H1 (cell line): ENCODE data around the gene RNU6-9. TPM values are rescaled to one million over a fixed set of nuclear protein-coding genes. Genes with fewer than 3 reads are reported as not detected.

Experiments used
- BACH1 ChIP-seq: IDR thresholded peaks from 2 replicates; pipeline ENCODE4 v1.6.1; 2012; ENCODE audit warnings: low read length, improper control_type of control experiment
- CTBP2 ChIP-seq: IDR thresholded peaks from 2 replicates; pipeline ENCODE4 v1.7.0; 2011; ENCODE audit warnings: borderline replicate concordance, mild to moderate bottlenecking, moderate library complexity, mixed read lengths, low read length; ENCODE audit not compliant: insufficient read depth, insufficient read length
- JUN ChIP-seq: IDR thresholded peaks from 2 replicates; pipeline ENCODE4 v1.6.1; 2011; ENCODE audit warnings: low read depth, mild to moderate bottlenecking, improper control_type of control experiment, low read length
- MAFK ChIP-seq: IDR thresholded peaks from 2 replicates; pipeline ENCODE4 v1.6.1; 2012; ENCODE audit warnings: low read depth, mild to moderate bottlenecking, improper control_type of control experiment, low read length
- polyA plus RNA-seq, 7 experiments: library from polyadenylated mRNA; depleted of rRNA in 3 of 7; stranded (reverse) in 5 of 7; unstranded in 2 of 7; fragments of >200 nt in 5 of 7; fragments of 200-250 nt in 2 of 7; gene quantifications; 1 replicate in 5 of 7; 2 replicates in 1 of 7; 4 replicates in 1 of 7; pipeline versions ENCODE4 v1.2.1 to v1.2.3, GENCODE V29; 2011 to 2013; ENCODE audit warnings: missing spikeins in 2 of 7, mixed read lengths in 2 of 7
- total RNA-seq: library from RNA; stranded (reverse); fragmentation: NEBNext Ultra II Directional; extraction: Animal tissue kit (Norgen Biotek cat#: 25700); gene quantifications from 2 replicates; pipeline ENCODE4 v1.2.1, GENCODE V29; 2021
- TF ChIP-seq, protein P1 (sequence below), 3 experiments: IDR thresholded peaks; 1 replicate in 2 of 3; 2 replicates in 1 of 3; pipeline versions ENCODE4 v1.5.1 to v1.6.1; 2011; ENCODE audit warnings: low read length in 3 of 3, mild to moderate bottlenecking in 3 of 3, inconsistent platforms in 2 of 3, low read depth in 1 of 3, moderate library complexity in 1 of 3; ENCODE audit not compliant: insufficient read depth in 1 of 3; ENCODE audit errors: control extremely low read depth in 1 of 3
- TF ChIP-seq, protein P2 (sequence below): IDR thresholded peaks from 2 replicates; pipeline ENCODE4 v1.6.1; 2011; ENCODE audit warnings: low read depth, mild to moderate bottlenecking, low read length; ENCODE audit not compliant: insufficient read depth

RNU6-9 gene
- total and polyA plus RNA-seq, 2 of the 8 experiments (the other 6 are each of a cell fraction or from before 2014, with no cell fraction given) = not detected

DNA sequence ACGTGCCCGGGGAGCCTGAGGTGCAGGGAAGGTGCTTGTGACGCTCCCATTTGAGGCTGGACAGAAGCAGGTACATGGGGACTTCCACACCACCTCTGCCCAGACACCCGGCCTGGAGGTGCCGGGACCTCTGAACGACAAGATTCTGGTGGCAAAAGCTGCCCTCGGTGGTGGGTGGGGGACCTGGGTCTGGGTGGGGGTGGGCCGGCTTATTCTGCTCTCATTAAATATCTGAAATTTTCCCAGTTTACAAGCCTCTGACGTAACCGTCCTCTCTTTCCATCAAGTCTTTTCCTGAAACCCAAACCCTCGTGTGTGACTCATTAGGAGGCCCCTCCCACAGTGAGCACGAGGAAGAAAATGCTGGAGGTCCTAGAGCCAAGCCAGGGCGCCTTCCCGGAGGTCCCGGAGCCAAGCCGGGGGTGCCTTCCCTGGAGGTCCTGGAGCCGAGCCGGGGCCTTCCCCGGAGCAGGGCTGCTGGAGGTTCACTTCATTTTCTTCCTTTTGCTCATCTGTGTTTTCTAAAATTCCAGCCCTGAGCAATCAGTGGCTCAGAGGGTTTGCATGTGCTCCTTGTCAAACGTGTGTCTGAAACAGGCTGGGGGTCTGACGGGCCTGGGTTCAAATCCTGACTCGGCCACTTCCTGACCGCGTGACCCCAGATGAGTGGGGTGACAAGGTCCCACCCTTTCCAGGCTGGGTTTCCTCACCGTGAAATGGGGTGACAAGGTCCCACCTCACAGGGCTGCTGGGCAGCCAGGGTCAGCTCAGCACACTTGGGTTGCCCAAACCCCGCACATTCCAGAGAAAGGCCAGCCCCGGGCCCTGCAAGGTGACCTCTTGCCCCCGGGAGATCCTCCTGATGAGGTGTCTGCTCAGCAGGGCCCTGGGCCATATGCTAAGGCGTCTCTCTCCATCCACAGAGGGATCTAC lies 23.8 kb upstream of the RNU6-9 start (continued):
- TF ChIP-seq, protein P1, sequence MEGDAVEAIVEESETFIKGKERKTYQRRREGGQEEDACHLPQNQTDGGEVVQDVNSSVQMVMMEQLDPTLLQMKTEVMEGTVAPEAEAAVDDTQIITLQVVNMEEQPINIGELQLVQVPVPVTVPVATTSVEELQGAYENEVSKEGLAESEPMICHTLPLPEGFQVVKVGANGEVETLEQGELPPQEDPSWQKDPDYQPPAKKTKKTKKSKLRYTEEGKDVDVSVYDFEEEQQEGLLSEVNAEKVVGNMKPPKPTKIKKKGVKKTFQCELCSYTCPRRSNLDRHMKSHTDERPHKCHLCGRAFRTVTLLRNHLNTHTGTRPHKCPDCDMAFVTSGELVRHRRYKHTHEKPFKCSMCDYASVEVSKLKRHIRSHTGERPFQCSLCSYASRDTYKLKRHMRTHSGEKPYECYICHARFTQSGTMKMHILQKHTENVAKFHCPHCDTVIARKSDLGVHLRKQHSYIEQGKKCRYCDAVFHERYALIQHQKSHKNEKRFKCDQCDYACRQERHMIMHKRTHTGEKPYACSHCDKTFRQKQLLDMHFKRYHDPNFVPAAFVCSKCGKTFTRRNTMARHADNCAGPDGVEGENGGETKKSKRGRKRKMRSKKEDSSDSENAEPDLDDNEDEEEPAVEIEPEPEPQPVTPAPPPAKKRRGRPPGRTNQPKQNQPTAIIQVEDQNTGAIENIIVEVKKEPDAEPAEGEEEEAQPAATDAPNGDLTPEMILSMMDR (IDR thresholded peaks at IDR 0.05; ENCODE audit: control extremely low read depth in 1 of 3, insufficient read depth in 1 of 3, low read depth in 1 of 3, low read length in 3 of 3) = no peak
- TF ChIP-seq BACH1 (no peak), JUN (no peak), MAFK (no peak), CTBP2 (no peak)
- TF ChIP-seq, protein P2, sequence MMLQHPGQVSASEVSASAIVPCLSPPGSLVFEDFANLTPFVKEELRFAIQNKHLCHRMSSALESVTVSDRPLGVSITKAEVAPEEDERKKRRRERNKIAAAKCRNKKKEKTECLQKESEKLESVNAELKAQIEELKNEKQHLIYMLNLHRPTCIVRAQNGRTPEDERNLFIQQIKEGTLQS = no peak
